ENCODE results near the gene KRT78.

- TF ChIP-seq BHLHE40 (IDR thresholded peaks at IDR 0.05; ENCODE audit: borderline replicate concordance) (no peak), SUZ12 (IDR thresholded peaks at IDR 0.05) (no peak), ZNF384 (IDR thresholded peaks at IDR 0.05) (no peak), ARNT (IDR thresholded peaks at IDR 0.05) (no peak), ELF4 (IDR thresholded peaks at IDR 0.05) (no peak), L3MBTL2 (conservative IDR thresholded peaks at IDR 0.05) (no peak), SP1 (IDR thresholded peaks at IDR 0.05) (no peak)
Observed at GRCh38 chr12:52797529-52797894, 51.3 kb downstream of the KRT78 start.
